ENCODE results near the gene KAT5.
"Not testable (repeated sequence)": the region's sequence is repeated elsewhere in the genome, so short reads cannot be mapped to it uniquely, and the experiment has no call there.

KAT5 gene

GRCh38 chr11:65764434-65764833 lies 52.4 kb downstream of the KAT5 start:
- Histone ChIP-seq H3K36me3 (replicated peaks) (no peaks in the 10 kb centered on the region), H3K27ac (no peak overlapping the region), H3K27me3 (replicated peaks) (no peaks in the 10 kb centered on the region), H3K4me3 (ENCODE audit: low read depth, low read length) (no peak overlapping the region)
- in situ Hi-C loops (cut with HindIII; ENCODE audit: low pct_ligation_motif_present, low sequenced_read_pairs), result no loop called here
- TF ChIP-seq CTCF (IDR thresholded peaks at IDR 0.05; ENCODE audit: low read depth, low read length, missing control alignments), result no peak
- no peak for DNase-seq

DNA sequence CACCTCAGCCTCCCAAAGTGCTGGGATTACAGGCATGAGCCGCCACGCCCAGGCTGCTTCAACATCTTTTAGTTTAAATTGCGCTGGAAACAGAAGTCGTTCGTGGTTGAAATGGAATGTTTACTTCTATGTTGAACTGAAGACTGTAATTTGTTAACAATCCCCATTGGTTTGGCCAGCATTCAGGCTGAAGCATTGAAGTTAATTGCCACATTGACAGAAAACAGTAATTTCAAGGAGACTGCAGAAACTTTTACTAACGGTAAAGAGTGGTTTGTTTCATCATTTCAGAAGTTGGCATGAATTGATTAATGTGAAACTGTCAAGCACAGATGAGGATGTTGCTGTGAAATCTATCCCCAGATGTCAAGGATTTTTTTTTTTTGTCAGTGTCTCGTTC lies 54.5 kb downstream of the KAT5 start:
- Histone ChIP-seq H3K4me3 (ENCODE audit: low read depth, low read length) (no peak overlapping the region), H3K36me3 (replicated peaks) (no peaks in the 10 kb centered on the region), H3K27me3 (replicated peaks) (no peaks in the 10 kb centered on the region), H3K27ac (no peak overlapping the region)
- TF ChIP-seq CTCF (IDR thresholded peaks at IDR 0.05; ENCODE audit: low read depth, low read length, missing control alignments), result no peak
- in situ Hi-C loops (cut with HindIII; ENCODE audit: low pct_ligation_motif_present, low sequenced_read_pairs), result no loop called here
- DNase-seq, result no peak

DNA sequence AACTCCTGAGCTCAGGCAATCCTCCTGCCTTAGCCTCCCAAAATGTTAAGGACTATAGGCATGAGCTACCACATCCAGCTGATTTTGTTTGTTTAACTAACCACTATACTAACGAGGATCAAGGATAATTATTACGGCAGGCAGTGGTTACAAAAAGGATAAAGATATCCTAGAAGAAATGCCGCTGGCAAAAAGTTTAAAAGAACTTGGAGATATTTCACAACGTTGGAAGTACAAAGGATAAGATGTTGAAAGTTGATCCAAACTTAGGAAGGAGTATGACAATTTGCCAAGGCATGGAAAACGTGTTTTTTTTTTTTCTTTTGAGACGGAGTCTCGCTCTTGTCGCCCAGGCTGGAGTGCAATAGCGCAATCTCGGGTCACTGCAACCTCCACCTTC lies 55.4 kb downstream of the KAT5 start:
- Histone ChIP-seq H3K27ac (no peak overlapping the region), H3K36me3 (replicated peaks) (no peaks in the 10 kb centered on the region), H3K4me3 (ENCODE audit: low read depth, low read length) (no peak overlapping the region), H3K27me3 (replicated peaks) (no peaks in the 10 kb centered on the region)
- TF ChIP-seq CTCF (IDR thresholded peaks at IDR 0.05; ENCODE audit: low read depth, low read length, missing control alignments), result no peak
- DNase-seq, result no peak
- in situ Hi-C loops (cut with HindIII; ENCODE audit: low pct_ligation_motif_present, low sequenced_read_pairs), result no loop called here

DNA sequence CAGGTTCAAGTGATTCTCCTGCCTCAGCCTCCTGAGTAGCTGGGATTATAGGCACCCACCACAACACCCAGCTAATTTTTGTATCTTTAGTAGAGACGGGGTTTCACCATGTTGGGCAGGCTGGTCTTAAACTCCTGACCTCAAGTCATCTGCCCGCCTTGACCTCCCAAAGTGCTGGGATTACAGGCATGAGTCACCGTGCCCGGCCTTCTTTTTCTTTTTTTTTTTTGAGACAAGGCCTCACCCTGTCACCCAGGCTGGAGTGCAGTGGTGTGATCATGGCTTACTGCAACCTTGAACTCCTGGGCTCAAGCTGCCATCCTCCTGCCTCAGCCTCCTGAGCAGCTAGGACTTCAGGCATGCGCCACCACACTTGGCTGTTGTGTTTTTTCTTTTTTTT lies 55.8 kb downstream of the KAT5 start:
- H3K36me3 ChIP-seq (replicated peaks); H3K27ac ChIP-seq; DNase-seq; H3K27me3 ChIP-seq (replicated peaks); H3K4me3 ChIP-seq (ENCODE audit: low read depth, low read length); in situ Hi-C loops (cut with HindIII; ENCODE audit: low pct_ligation_motif_present, low sequenced_read_pairs): not testable (repeated sequence)

Data from brain microvascular endothelial cell (primary cell).